Uterus (tissue), 4 donors: Measurements from ENCODE around the gene WSB1. TPM values are rescaled to one million over a fixed set of nuclear protein-coding genes. Genes with fewer than 3 reads are reported as not detected.
A peak's percentile ranks its signal among the peaks of the same experiment; 100 is the strongest.

ENCODE experiments used
- DNase-seq, 2 donors: peaks; one replicate each; pipeline ENCODE4 v3.0.0-alpha.2; 2019 to 2020
- H3K27ac ChIP-seq, 2 donors: fragments of 200-600 bp; sonication (generic); 1 replicate in 1 of 2; 2 replicates in 1 of 2; pipeline ENCODE4 v1.5.1; 2016 to 2018
- H3K27me3 ChIP-seq, 2 donors: fragments of 200-600 bp; sonication (generic); one replicate each; pipeline ENCODE4 v1.5.1; 2018 to 2019; ENCODE audit warnings: control low read depth in 1 of 2
- H3K36me3 ChIP-seq, 2 donors: fragments of 200-600 bp; sonication (generic); one replicate each; pipeline ENCODE4 v1.5.1; 2019; ENCODE audit warnings: control low read depth in 1 of 2
- H3K4me1 ChIP-seq, 2 donors: fragments of 200-600 bp; sonication (generic); one replicate each; pipeline ENCODE4 v1.5.1; 2018 to 2019; ENCODE audit warnings: control low read depth in 1 of 2
- H3K4me3 ChIP-seq, 2 donors: fragments of 200-600 bp; sonication (generic); 1 replicate in 1 of 2; 2 replicates in 1 of 2; pipeline ENCODE4 v1.5.1; 2018 to 2019; ENCODE audit warnings: mild to moderate bottlenecking in 1 of 2
- H3K9me3 ChIP-seq, 2 donors: fragments of 200-600 bp; sonication (generic); one replicate each; pipeline ENCODE4 v1.5.1; 2019; ENCODE audit warnings: control low read depth in 1 of 2
- POLR2A ChIP-seq, 2 donors: fragments of 450-650 bp; IDR thresholded peaks; one replicate each; pipeline ENCODE4 v1.6.1; 2016; ENCODE audit warnings: antibody characterized with exemption in 2 of 2, mild to moderate bottlenecking in 1 of 2, moderate library complexity in 1 of 2
- intact Hi-C: fragments of 100-400 bp; cut with DNase I; formaldehyde crosslinking; loops from one replicate; pipeline ENCODE4 v1.15.1; 2023; ENCODE audit warnings: low total_unique reads
- total RNA-seq, 4 donors: library from RNA; depleted of rRNA in 3 of 4; stranded (reverse); fragments of >200 nt in 3 of 4; gene quantifications; one replicate each; pipeline versions ENCODE4 v1.1.0 to v1.2.4, GENCODE V29; 2014 to 2023
- TF ChIP-seq, protein P1 (sequence below), 4 experiments: fragments of 200-600 bp in 2 of 4; fragments of 450-650 bp in 2 of 4; sonication (generic) in 2 of 4; IDR thresholded peaks; one replicate each; pipeline ENCODE4 v1.5.1; 2016 to 2019; ENCODE audit warnings: antibody characterized with exemption in 4 of 4, mild to moderate bottlenecking in 2 of 4, moderate library complexity in 1 of 4
- donor health status: DM: yes; HTN: yes; CAD: no.

The WSB1 gene
- total RNA-seq, 4 donors from 2014 or later: 140 to 421 (median 354) TPM

DNA sequence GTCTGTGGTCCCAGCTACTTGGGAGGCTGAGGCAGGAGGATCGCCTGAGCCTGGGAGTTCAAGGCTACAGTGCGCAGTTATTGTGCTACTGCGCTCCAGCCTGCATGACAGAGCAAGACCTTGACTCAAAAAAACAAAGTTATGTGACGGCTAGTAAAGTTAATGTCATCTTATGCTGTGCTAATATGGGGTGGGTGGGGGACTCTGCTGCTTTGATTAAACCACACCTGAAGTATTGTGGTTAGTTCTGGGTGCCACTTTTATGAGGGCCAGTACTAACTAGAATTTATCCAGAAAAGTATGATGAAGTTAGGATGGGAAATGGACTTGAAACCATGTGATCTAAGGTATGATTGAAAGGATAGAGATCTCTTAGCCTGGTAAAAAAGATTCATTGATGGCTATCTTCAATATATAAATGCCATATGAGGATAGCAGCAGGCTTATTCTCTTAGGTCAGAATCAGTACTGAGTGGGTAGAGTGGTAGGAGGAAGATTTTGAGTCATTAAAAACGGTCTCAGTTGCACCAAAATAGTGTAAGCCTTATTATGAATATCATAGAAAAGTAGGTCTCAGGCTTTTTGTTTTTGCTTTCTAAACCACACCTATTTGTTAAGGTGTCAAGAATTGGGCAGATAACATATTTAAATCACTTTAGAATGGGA, 5.6 kb downstream of the WSB1 start:
- Histone ChIP-seq H3K4me1 (peaks cover 0 to 18% of the 10 kb centered on the region in 2 donors), H3K27me3 (no peaks in the 10 kb centered on the region), H3K4me3 (no peak overlapping the region), H3K36me3 (no peaks in the 10 kb centered on the region), H3K27ac (no peak overlapping the region), H3K9me3 (no peaks in the 10 kb centered on the region)
- intact Hi-C loops: no loop called here
- TF ChIP-seq POLR2A (IDR thresholded peaks at IDR 0.05): no peak
- TF ChIP-seq, protein P1, sequence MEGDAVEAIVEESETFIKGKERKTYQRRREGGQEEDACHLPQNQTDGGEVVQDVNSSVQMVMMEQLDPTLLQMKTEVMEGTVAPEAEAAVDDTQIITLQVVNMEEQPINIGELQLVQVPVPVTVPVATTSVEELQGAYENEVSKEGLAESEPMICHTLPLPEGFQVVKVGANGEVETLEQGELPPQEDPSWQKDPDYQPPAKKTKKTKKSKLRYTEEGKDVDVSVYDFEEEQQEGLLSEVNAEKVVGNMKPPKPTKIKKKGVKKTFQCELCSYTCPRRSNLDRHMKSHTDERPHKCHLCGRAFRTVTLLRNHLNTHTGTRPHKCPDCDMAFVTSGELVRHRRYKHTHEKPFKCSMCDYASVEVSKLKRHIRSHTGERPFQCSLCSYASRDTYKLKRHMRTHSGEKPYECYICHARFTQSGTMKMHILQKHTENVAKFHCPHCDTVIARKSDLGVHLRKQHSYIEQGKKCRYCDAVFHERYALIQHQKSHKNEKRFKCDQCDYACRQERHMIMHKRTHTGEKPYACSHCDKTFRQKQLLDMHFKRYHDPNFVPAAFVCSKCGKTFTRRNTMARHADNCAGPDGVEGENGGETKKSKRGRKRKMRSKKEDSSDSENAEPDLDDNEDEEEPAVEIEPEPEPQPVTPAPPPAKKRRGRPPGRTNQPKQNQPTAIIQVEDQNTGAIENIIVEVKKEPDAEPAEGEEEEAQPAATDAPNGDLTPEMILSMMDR (IDR thresholded peaks at IDR 0.05): no peak
- DNase-seq: no peak

DNA sequence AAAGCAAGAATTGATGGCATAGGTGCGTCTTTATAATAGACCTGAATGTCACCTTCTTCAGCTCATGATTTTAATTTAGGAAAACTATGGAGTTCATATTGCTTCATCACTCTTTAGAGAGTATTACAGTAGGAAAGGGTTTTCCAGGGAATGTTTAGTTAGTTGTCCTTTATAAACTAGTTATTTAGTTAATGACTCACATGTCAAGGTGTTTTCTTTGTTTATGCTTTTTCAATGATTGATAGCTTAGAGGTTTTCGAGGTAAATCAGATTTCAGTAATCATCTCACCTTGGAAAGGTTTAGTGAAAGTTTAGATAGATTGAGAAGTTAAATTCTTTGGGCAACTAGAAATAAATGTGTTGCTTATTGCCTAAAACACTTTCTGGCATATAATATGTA, 9.8 kb downstream of the WSB1 start:
- no peak for TF ChIP-seq POLR2A (IDR thresholded peaks at IDR 0.05)
- TF ChIP-seq, protein P1 (IDR thresholded peaks at IDR 0.05): no peak
- Histone ChIP-seq H3K27ac (no peak overlapping the region), H3K36me3 (no peaks in the 10 kb centered on the region), H3K4me3 (no peak overlapping the region), H3K27me3 (no peaks in the 10 kb centered on the region), H3K9me3 (no peaks in the 10 kb centered on the region), H3K4me1 (peaks cover 0 to 11% of the 10 kb centered on the region in 2 donors)
- intact Hi-C loops: no loop called here
- DNase-seq: no peak

DNA sequence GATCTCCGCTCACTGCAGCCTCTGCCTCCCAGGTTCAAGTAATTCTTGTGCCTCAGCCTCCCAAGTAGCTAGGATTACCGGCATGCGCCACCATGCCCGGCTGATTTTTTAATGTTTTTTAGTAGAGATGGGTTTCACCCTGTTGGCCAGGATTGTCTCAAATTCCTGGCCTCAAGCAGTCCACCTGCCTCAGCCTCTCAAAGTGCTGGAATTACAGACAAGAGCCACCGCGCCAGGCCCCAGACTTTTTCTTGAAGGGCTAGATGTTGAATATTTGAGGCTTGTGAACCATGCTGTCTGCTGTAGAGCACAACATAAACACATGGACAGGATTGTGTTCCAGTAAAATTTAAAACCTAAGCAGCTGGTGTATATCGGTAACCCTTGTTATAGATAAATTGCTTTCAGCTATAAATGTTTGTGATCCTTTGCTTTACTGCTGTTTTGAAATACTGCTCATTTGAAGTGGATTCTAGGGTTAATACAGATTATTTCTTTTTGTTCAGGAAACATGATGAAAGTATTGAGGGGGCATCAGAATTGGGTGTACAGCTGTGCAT, 12.4 kb downstream of the WSB1 start:
- H3K27me3 ChIP-seq: no peaks in the 10 kb centered on the region
- H3K27ac ChIP-seq: no peak overlapping the region
- H3K4me3 ChIP-seq: no peak overlapping the region
- DNase-seq: no peak
- TF ChIP-seq POLR2A (IDR thresholded peaks at IDR 0.05): no peak
- TF ChIP-seq, protein P1 (IDR thresholded peaks at IDR 0.05): no peak
- H3K4me1 ChIP-seq: peaks cover 0 to under 1% of the 10 kb centered on the region in 2 donors
- intact Hi-C loops: no loop called here
- no peaks in the 10 kb centered on the region for H3K36me3 ChIP-seq
- H3K9me3 ChIP-seq: no peaks in the 10 kb centered on the region

DNA sequence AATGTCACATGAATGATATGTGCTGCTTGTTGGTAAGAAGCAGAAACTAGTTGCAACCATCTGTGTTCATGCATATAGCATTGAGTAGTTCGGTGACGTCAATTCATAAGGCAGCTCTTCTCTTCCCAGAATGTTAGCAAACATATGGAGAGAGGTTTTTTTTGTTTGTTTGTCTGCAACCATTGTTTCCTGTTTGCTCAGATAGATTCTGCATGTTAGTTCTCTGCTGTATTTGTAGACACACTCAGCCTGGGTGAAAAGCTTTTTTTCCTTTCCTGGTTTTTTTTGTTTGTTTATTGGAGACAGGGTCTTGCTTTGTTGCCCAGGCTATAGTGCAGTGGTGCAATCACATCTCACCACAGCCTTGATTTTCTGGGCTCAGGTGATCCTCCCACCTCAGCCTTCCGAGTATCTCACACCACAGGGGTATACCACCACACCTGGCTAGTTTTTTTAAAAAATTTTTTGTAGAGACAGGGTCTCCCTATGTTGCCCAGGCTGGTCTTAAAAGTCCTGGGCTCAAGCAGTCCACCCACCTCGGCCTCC, 16.7 kb downstream of the WSB1 start:
- Histone ChIP-seq H3K4me3 (no peak overlapping the region), H3K9me3 (no peaks in the 10 kb centered on the region), H3K27me3 (no peaks in the 10 kb centered on the region), H3K36me3 (no peaks in the 10 kb centered on the region), H3K4me1 (no peaks in the 10 kb centered on the region), H3K27ac (no peak overlapping the region)
- intact Hi-C loops: no loop called here
- no peak for DNase-seq
- TF ChIP-seq, protein P1 (IDR thresholded peaks at IDR 0.05): no peak
- TF ChIP-seq POLR2A (IDR thresholded peaks at IDR 0.05): no peak

DNA sequence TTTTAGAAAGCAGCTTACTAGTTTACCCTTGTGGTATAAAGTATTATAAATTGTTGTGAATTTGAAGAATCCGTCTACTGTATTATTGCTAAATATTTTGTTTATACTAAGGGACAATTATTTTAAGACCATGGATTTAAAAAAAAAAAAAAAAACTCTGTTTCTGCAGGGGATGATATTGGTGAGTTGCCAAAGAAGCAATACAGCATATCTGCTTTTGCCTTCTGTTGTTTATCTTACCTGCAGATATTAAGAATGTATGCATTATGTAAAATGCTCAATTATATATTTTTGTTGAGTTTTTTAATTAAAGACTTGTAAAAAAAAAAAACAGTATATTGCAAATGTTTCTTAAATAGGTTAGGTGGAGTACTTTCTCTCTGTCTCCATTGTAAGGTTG, 19.4 kb downstream of the WSB1 start:
- H3K27ac ChIP-seq: peak overlapping the region; percentile 17 to 70
- TF ChIP-seq POLR2A (IDR thresholded peaks at IDR 0.05): no peak
- TF ChIP-seq, protein P1 (IDR thresholded peaks at IDR 0.05): no peak
- H3K4me1 ChIP-seq: no peaks in the 10 kb centered on the region
- no peaks in the 10 kb centered on the region for H3K9me3 ChIP-seq
- DNase-seq: no peak
- no peaks in the 10 kb centered on the region for H3K36me3 ChIP-seq
- no peak overlapping the region for H3K4me3 ChIP-seq
- intact Hi-C loops: no loop called here
- no peaks in the 10 kb centered on the region for H3K27me3 ChIP-seq
